Stromal cell of bone marrow (primary cell): ENCODE data around the gene ZNRF4.
"Not testable (repeated sequence)": the region's sequence is repeated elsewhere in the genome, so short reads cannot be mapped to it uniquely, and the experiment has no call there.

Experiments
- DNase-seq: peaks from one replicate; pipeline ENCODE4 v3.0.0-alpha.2; 2012; ENCODE audit warnings: low read depth

ZNRF4 gene

DNA sequence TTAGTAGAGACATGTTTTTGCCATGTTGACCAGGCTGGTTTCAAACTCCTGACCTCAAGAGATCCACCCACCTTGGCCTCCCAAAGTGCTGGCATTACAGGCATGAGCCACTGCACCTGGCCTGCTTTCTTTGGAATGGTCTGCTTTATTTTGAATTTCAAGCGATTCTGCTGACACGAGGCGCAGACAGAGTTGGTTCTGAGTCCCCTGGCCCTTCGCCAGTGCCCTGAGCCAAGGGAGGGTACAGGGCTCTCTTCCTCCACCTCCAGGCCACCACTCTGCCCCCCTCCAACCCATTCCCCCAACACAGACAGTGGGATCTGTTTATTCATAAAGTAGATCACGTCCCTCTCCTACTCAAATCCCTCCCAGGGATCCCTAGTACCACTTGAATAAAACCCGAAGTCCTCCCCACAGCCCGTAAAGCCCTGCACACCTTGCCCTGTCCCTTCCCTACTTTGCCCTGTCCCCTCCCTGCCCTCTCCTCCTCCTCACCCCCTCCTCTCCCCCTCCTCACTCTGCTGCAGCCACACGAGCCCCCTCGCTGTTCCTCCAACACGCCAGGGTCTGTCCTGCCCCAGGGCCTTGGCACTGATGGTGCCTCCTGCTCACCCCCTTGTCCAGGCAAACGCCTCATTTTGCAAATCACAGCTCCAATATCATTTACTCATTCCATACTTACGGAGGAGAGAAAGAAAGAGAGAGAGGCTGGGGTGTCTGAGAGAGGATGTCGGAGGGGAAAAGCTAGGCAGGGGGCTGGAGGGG is 22.4 kb downstream of the ZNRF4 start:
- no peak for DNase-seq

- DNase-seq: no peak
Measured at GRCh38 chr19:5478241-5478924, 23.2 kb downstream of the ZNRF4 start.

GRCh38 chr19:5478925-5479588 is 23.8 kb downstream of the ZNRF4 start:
- no peak for DNase-seq

- no peak for DNase-seq
Measured at GRCh38 chr19:5479958-5480357, 24.7 kb downstream of the ZNRF4 start.

GRCh38 chr19:5480427-5480836 is 25.2 kb downstream of the ZNRF4 start:
- no peak for DNase-seq

DNA sequence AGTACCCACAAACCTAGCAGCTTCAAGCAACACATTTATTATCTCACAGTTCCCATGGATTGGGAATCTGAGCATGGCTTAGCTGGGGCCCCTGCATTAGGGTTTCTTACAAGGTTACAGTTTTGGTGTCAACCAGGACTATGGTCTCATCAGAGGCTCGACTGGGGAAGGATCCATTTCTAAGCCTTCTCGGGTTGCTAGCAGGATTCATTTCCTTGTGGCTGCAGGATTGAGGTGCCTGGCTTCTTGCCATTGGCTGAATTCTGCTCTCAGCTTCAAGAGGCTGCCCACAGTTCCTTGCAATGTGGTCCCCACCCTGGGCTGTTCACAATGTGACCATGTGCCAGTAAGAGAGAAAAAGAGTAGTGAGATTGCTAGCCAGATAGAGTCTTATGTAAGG is 26.7 kb downstream of the ZNRF4 start:
- DNase-seq: no peak

- no peak for DNase-seq
Measured at GRCh38 chr19:5484398-5485285, 29.4 kb downstream of the ZNRF4 start.

- no peak for DNase-seq
Measured at GRCh38 chr19:5485286-5485636, 30.0 kb downstream of the ZNRF4 start.

GRCh38 chr19:5485658-5486057 is 30.4 kb downstream of the ZNRF4 start:
- not testable (repeated sequence) for DNase-seq

DNA sequence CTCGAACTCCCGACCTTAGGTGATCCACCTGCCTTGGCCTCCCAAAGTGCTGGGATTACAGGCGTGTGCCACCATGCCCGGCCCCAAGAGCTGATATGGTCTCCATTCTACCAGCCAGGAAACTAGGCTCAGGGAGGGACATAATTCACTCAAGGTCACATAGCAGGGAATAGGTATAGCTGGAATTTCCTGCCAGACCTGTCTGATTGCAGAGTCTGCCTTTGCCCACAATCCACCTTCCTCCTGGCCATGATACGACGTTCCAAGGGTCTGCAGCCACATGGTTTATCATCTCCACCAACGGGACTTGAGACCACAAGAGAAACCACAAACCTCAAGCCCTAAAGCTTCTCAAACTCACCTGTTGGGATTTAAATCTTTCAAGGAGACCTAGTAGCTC is 32.0 kb downstream of the ZNRF4 start:
- DNase-seq: no peak

DNA sequence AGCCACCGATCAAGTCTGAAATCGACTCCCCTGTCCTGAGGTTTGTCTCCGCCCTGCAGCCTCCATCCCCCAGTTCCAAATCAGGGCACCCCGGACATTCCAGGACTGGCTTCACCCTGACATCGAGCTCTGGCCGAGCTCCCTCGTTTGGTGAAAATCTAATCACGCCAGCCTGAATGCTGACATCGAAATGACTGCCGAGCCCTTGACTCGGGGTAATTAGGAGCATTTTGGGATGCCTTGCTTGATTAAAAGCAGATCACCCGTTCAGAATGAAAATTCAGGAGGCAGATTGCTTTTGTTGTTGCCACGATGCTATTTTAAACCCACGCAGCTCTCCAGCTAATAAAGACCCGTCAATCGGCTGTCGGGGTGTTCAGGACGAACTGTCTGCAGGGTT is 34.3 kb downstream of the ZNRF4 start:
- DNase-seq: no peak

GRCh38 chr19:5491565-5491964 is 36.3 kb downstream of the ZNRF4 start:
- no peak for DNase-seq

DNA sequence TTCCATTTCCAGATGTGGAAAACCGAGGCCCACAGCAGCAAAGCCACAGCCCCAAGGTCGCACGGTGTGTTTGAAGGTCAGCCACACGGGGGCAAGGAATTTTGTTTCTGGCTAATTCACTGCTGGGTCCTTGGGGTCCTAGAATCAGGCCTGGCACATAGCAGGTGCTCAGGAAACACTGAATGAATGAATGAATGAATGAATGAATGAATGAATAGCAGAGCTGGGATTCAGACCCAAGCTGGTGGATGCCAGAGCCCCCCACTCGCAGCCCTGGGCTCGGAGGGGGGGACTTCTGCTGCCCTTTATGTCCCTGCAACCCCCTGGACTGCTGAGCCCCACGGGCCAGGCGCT is 37.0 kb downstream of the ZNRF4 start:
- no peak for DNase-seq

- no peak for DNase-seq
Measured at GRCh38 chr19:5492635-5493409, 37.6 kb downstream of the ZNRF4 start.

GRCh38 chr19:5494773-5495172 is 39.6 kb downstream of the ZNRF4 start:
- no peak for DNase-seq

DNA sequence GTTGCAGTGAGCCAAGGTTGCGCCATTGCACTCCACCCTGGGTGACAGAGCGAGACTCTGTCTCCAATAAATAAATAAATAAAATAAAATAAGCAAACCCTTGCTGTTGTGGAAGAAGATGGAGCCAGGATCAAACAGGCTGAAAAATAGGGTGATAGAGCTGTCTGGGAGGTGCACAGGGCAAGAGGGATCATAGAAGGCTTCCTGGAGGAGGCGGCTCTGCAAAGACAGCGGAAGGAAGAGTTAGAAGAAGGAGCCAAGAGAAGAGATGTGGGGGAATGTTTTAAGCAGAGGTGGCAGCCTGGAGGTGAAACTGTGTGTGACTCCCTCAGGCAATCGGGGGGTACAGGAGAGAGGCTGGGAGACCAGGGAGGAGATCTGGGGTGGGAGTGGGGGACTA is 40.6 kb downstream of the ZNRF4 start:
- no peak for DNase-seq

DNA sequence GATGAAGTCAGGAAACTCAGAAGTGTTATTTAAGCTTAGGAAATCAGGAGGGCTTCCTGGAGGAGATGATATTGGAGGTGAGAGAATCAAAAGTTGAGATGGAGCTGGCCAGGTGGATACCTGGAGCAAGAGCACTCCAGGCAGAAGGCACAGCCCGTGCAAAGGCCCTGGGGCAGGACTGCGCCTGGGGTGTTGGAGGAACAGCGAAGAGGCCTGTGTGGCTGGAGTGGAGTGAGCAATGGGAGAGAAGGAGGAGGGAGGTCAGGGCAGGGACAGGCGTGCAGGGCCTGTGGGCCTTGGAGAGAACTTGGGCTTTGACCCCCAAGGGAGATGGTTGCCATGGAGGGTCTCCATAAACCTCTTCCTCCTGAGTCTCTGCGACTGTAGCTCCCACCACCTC is 42.1 kb downstream of the ZNRF4 start:
- DNase-seq: no peak

DNA sequence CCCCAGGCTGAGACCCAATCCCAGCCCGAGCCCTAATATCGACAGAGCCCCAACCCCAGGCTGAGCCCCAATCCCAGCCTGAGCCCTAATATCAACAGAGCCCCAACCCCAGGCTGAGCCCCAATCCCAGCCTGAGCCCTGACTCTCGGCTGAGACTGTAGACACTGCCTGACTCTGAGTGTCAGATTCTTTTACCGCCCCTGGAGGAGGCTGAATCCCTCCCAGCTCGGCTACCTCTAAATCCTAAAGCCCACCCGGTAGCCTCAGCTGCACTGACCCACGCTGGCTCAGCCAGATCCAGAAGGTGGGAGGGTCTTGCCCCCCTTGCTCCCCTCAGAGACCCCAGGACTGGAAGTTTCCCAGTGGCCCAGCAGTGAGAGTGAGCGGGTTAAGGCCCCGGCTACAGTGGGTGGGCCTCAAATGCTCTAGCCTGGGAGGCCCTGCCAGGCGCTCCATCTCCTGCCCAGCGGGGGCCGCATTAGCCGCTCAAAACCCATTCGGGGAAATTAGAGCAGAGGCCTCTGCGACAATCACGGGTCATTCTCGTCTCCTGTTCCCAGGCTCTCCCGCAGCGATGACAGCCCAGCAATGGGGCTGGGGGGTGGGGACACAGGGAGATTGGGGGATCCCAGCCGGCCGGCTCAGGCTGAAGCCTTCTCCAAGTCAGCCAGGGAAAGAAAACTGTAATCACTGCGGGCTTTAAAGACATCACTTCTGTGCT is 43.8 kb downstream of the ZNRF4 start:
- no peak for DNase-seq

GRCh38 chr19:5501907-5502306 is 46.7 kb downstream of the ZNRF4 start:
- DNase-seq: no peak

DNA sequence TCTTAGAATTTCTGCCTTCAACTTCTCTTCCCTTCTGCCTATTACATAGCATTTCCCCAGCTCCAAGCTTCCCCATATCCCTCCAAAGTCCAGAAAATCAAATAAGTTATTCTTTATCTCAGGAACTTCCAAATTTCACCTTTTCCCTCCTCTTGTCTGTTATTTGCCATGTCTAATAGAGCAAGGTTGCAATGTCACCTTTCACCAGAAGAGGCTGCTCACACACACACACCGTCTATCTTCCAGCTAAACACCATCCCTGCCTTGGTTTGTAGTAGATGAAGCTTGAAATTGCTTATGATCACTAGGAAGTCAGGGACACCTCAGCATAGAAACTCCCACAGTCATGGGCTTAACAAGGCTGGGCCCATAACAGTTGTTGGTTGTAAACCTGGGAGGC is 48.4 kb downstream of the ZNRF4 start:
- DNase-seq: no peak

DNA sequence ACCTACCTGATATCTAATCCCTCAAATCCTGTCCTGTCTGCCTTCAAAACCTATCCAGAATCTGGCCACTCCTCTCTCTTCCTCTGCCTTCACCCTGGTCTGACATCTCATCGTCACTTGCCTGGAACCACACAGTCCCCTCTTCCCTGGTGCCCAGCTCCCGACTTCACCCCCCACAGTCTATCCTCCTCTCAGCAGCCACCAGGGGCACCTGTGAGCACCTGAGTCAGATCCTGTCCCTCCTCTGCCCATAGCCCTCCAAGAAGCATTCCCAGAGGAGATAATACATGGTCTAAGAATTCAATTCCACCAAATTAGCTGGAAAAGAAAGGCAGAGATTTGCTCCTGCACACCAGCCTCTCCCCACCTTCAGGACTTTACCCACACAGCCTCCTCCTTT is 48.9 kb downstream of the ZNRF4 start:
- DNase-seq: no peak
